C4-2B (cell line): Measurements from ENCODE around the gene CORIN.

Experiments
- CTCF ChIP-seq: fragments of 450-650 bp; conservative IDR thresholded peaks from 2 replicates; pipeline ENCODE4 v1.5.1; 2017; ENCODE audit warnings: mild to moderate bottlenecking
- ZFX ChIP-seq: fragments of 450-650 bp; IDR thresholded peaks from 2 replicates; pipeline ENCODE4 v1.6.1; 2017

GRCh38 chr4:47830265-47831025 is 7.4 kb downstream of the CORIN start:
- no peak for TF ChIP-seq CTCF
- TF ChIP-seq ZFX, result no peak
